GM12878 (cell line): Measurements from ENCODE around the gene HPGD. TPM values are rescaled to one million over a fixed set of nuclear protein-coding genes. Genes with fewer than 3 reads are reported as not detected.

Source experiments
- ATAC-seq: fragments of 200-7000 bp; cut with Tn5 transposase; 3 replicates; pipeline ENCODE4 v1.9.1; 2020; ENCODE audit warnings: mild to moderate bottlenecking, moderate library complexity
- BruUV-seq: library from RNA; stranded (reverse); fragments of 400-500 nt; replicated peaks from 2 replicates; lab custom pipeline; 2021; lab: Mats Ljungman, UMichigan
- CTCF ChIA-PET: fragments of 300-600 bp; sonication (Branson Sonifier 250); formaldehyde crosslinking; extraction: SDS; loops from one replicate; lab custom pipeline; 2021; ENCODE audit warnings: inconsistent platforms; lab: Yijun Ruan, JAX
- POLR2A ChIA-PET: fragments of 350-600 bp; formaldehyde crosslinking; extraction: SDS; loops from one replicate; lab custom pipeline; 2021; ENCODE audit warnings: inconsistent platforms; lab: Charles Lee
- RAD21 ChIA-PET: fragments of 300-600 bp; sonication (Branson Sonifier 250); formaldehyde crosslinking; loops from one replicate; lab custom pipeline; 2023; ENCODE audit warnings: antibody characterized with exemption; ENCODE audit not compliant: unreplicated experiment; lab: Charles Lee
- SMC1A ChIA-PET: fragments of 300-600 bp; sonication (Branson Sonifier 250); formaldehyde crosslinking; loops from one replicate; lab custom pipeline; 2023; ENCODE audit not compliant: unreplicated experiment, uncharacterized antibody; lab: Charles Lee
- DNase-seq: peaks from one replicate; pipeline ENCODE4 v3.0.0-alpha.2; 2011; ENCODE audit warnings: low read depth, low spot score
- FAIRE-seq: peaks from 3 replicates; lab custom pipeline; 2011; peaks lifted over from hg19 to GRCh38; lab: Jason Lieb, UNC
- H2AFZ ChIP-seq: 2 replicates; pipeline ENCODE4 v1.6.0; 2011; ENCODE audit warnings: low read depth, low read length, control low read depth; ENCODE audit not compliant: control insufficient read depth
- H3K27ac ChIP-seq: 2 replicates; pipeline ENCODE4 v1.5.1; 2011; ENCODE audit warnings: control low read depth; ENCODE audit not compliant: control insufficient read depth, insufficient read depth
- H3K27me3 ChIP-seq, 2 experiments: replicated peaks in 1 of 2; 2 replicates each; pipeline versions ENCODE4 v1.6.0 to v1.6.1; 2011; ENCODE audit warnings: low read length in 1 of 2; ENCODE audit not compliant: control insufficient read depth in 2 of 2, insufficient read depth in 2 of 2
- H3K36me3 ChIP-seq, 2 experiments: 2 replicates each; pipeline ENCODE4 v1.5.1; 2011; ENCODE audit warnings: low read length in 1 of 2; ENCODE audit not compliant: control insufficient read depth in 2 of 2, insufficient read depth in 2 of 2
- H3K4me1 ChIP-seq: 2 replicates; pipeline ENCODE4 v1.6.1; 2011; ENCODE audit warnings: mild to moderate bottlenecking, low read length, moderate library complexity, mixed read lengths; ENCODE audit not compliant: control insufficient read depth, insufficient read depth
- H3K4me2 ChIP-seq: 2 replicates; pipeline ENCODE4 v1.6.0; 2011; ENCODE audit warnings: control low read depth; ENCODE audit not compliant: control insufficient read depth, insufficient read depth
- H3K4me3 ChIP-seq: fragments of 200-600 bp; sonication (generic); 2 replicates; pipeline ENCODE4 v1.5.1; 2016
- H3K79me2 ChIP-seq: 2 replicates; pipeline ENCODE4 v1.6.0; 2011; ENCODE audit warnings: low read length; ENCODE audit not compliant: control insufficient read depth, insufficient read depth
- H3K9ac ChIP-seq: 2 replicates; pipeline ENCODE4 v1.8.0; 2011; ENCODE audit warnings: low read length, control low read depth, mixed read lengths; ENCODE audit not compliant: control insufficient read depth, insufficient read depth
- H3K9me3 ChIP-seq: replicated peaks from 3 replicates; pipeline ENCODE4 v1.5.1; 2011; ENCODE audit warnings: mild to moderate bottlenecking, low read length; ENCODE audit not compliant: control insufficient read depth, insufficient read depth
- H4K20me1 ChIP-seq: 2 replicates; pipeline ENCODE4 v1.6.0; 2011; ENCODE audit not compliant: control insufficient read depth, insufficient read depth
- ATF7 ChIP-seq: fragments of 450-650 bp; IDR thresholded peaks from 2 replicates; pipeline ENCODE4 v1.6.1; 2016; ENCODE audit warnings: low read depth, mild to moderate bottlenecking
- CHD2 ChIP-seq: IDR thresholded peaks from 2 replicates; pipeline ENCODE4 v1.6.1; 2011; ENCODE audit warnings: low read depth, low read length, improper control_type of control experiment, borderline replicate concordance
- EZH2 ChIP-seq: IDR thresholded peaks from 2 replicates; pipeline ENCODE4 v1.6.1; 2012; ENCODE audit warnings: low read depth, mild to moderate bottlenecking, control low read depth, inconsistent platforms, low read length, borderline replicate concordance; ENCODE audit not compliant: control insufficient read depth
- LARP7 ChIP-seq: fragments of 450-650 bp; IDR thresholded peaks from 2 replicates; pipeline ENCODE4 v1.6.1; 2017; ENCODE audit warnings: mild to moderate bottlenecking
- NR2F1 ChIP-seq: fragments of 450-650 bp; conservative IDR thresholded peaks from 2 replicates; pipeline ENCODE4 v1.6.1; 2017; ENCODE audit warnings: mild to moderate bottlenecking
- NRF1 ChIP-seq: conservative IDR thresholded peaks from 2 replicates; pipeline ENCODE4 v1.6.1; 2011; ENCODE audit warnings: mild to moderate bottlenecking, low read depth, low read length, improper control_type of control experiment
- PML ChIP-seq: IDR thresholded peaks from 2 replicates; pipeline ENCODE4 v1.6.1; 2012; ENCODE audit warnings: low read length, inconsistent platforms
- POLR2AphosphoS5 ChIP-seq: IDR thresholded peaks from 2 replicates; pipeline ENCODE4 v1.6.1; 2011; ENCODE audit warnings: mild to moderate bottlenecking, low read length, inconsistent platforms
- RAD51 ChIP-seq: fragments of 450-650 bp; IDR thresholded peaks from 2 replicates; pipeline ENCODE4 v1.6.1; 2016; ENCODE audit warnings: moderate library complexity, mild to moderate bottlenecking, inconsistent platforms
- RELA ChIP-seq: fragments of 450-650 bp; IDR thresholded peaks from 2 replicates; pipeline ENCODE4 v1.8.0; 2014; ENCODE audit warnings: borderline replicate concordance; ENCODE audit not compliant: partially characterized antibody
- SIN3A ChIP-seq: IDR thresholded peaks from 2 replicates; pipeline ENCODE4 v1.6.1; 2012; ENCODE audit warnings: low read depth, low read length, improper control_type of control experiment
- SMAD5 ChIP-seq: IDR thresholded peaks from 2 replicates; pipeline ENCODE4 v1.6.1; 2016; ENCODE audit warnings: antibody characterized with exemption, low read depth
- SREBF1 ChIP-seq: IDR thresholded peaks from 2 replicates; pipeline ENCODE4 v1.6.1; 2012; ENCODE audit warnings: mild to moderate bottlenecking, low read length
- STAT3 ChIP-seq: IDR thresholded peaks from 2 replicates; pipeline ENCODE4 v1.6.1; 2011; ENCODE audit warnings: low read depth, low read length, improper control_type of control experiment
- WGBS: methylation state at CpG from one replicate; pipeline ENCODE4 v1.1.6; 2016; ENCODE audit warnings: low lambda C conversion rate; ENCODE audit not compliant: insufficient replicate concordance, insufficient coverage; ENCODE audit errors: missing lambda C conversion rate; 5-methylcytosine and 5-hydroxymethylcytosine counted together
- in situ Hi-C: fragments of 300-500 bp; cut with MboI; formaldehyde crosslinking; loops from 9 replicates; pipeline ENCODE4 v1.14.3; 2018; ENCODE audit warnings: mixed read lengths
- intact Hi-C: fragments of 100-400 bp; cut with micrococcal nuclease; formaldehyde crosslinking; loops from one replicate; pipeline ENCODE4 v1.14.2; 2022; ENCODE audit not compliant: unreplicated experiment
- polyA plus RNA-seq, 11 experiments: library from polyadenylated mRNA; depleted of rRNA in 4 of 11; unstranded in 6 of 11; stranded (reverse) in 5 of 11; fragments of >200 nt; fragmentation: Nextera tagmentation in 4 of 11; fragmentation: Illumina TruSeq in 1 of 11; extraction: Ambion mirVana in 4 of 11; extraction: Trizol in 1 of 11; gene quantifications; 1 replicate in 1 of 11; 2 replicates in 10 of 11; pipeline versions ENCODE4 v1.2.1 to v1.2.3, GENCODE V29; 2011 to 2016; ENCODE audit warnings: inconsistent platforms in 2 of 11, missing spikeins in 2 of 11, low read depth in 1 of 11
- total RNA-seq, 4 experiments: library from RNA; depleted of rRNA in 3 of 4; stranded (reverse); fragments of >200 nt in 3 of 4; fragmentation: Illumina TruSeq in 1 of 4; extraction: Trizol in 1 of 4; gene quantifications; 2 replicates each; pipeline versions ENCODE4 v1.2.1 to v1.2.3, GENCODE V29; 2013 to 2021
- TF ChIP-seq, protein P1 (sequence below): fragments of 150-350 bp; IDR thresholded peaks from 2 replicates; pipeline ENCODE4 v1.6.1; 2016; ENCODE audit warnings: low read depth, low read length
- TF ChIP-seq, protein P2 (sequence below): IDR thresholded peaks from 2 replicates; pipeline ENCODE4 v1.6.1; 2011; ENCODE audit warnings: borderline replicate concordance, low read depth, mild to moderate bottlenecking, moderate library complexity, low read length; ENCODE audit not compliant: insufficient read depth, poor library complexity, severe bottlenecking
- TF ChIP-seq, protein P3 (sequence below): fragments of 450-650 bp; IDR thresholded peaks from 2 replicates; pipeline ENCODE4 v1.6.1; 2016; ENCODE audit warnings: mild to moderate bottlenecking, moderate library complexity, borderline replicate concordance

Gene HPGD
- total and polyA plus RNA-seq, 10 of the 15 experiments (the other 5 are each of a cell fraction or from before 2014, with no cell fraction given), result 0.07 to 0.41 (median 0.24) TPM; not detected in 7

DNA sequence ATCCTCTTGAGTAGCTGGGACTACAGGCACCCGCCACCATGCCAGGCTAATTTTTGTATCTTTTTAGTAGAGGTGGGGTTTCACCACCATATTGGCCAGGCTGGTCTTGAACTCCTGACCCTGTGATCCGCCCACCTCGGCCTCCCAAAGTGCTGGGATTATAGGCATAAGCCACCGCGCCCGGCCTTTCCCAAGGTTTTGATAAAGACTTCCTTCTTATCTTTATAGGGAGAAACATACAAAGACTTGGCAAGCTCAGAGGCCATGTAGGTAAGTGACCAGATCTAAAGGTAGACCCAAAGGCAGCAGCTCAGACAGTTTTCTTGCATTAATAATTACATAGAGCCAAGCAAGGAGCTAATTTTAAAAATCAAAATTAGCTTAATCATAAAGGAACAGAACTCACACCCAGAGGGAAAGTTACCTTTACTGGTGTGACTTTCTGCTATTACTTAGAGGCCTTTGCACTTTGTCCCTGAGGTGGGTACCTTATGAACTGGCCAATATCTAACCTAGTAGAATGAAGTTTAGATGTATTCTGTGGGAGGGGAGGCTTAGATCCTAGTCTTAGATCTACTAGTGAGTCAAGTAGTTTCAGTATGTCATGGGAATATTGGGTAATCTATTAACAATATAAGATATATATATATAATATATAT is 67.3 kb downstream of the HPGD start:
- intact Hi-C loops, result no loop called here
- ChIA-PET RAD21 (no interaction called here), POLR2A (no interaction called here), SMC1A (interaction anchor here (1.2 kb wide), 1 partner anchor 33 kb away, joined by 3 read pairs; no protein-coding TSS in a partner anchor), CTCF (no interaction called here)
- in situ Hi-C loops, result no loop called here
- FAIRE-seq, result no peak
- Histone ChIP-seq H3K36me3 (no peaks in the 10 kb centered on the region), H3K4me2 (no peak overlapping the region), H3K9ac (no peak overlapping the region), H3K9me3 (no peaks in the 10 kb centered on the region), H3K79me2 (no peaks in the 10 kb centered on the region), H3K4me3 (no peak overlapping the region), H2AFZ (no peak overlapping the region), H3K4me1 (no peaks in the 10 kb centered on the region), H3K27me3 (no peaks in the 10 kb centered on the region), H4K20me1 (no peaks in the 10 kb centered on the region), H3K27ac (no peak overlapping the region)
- BruUV-seq, result no TSS peak
- WGBS, result 36% methylated on average over 6 of the region's 6 CpGs
- DNase-seq, result no peak
- no peak for ATAC-seq
- TF ChIP-seq, protein P1, sequence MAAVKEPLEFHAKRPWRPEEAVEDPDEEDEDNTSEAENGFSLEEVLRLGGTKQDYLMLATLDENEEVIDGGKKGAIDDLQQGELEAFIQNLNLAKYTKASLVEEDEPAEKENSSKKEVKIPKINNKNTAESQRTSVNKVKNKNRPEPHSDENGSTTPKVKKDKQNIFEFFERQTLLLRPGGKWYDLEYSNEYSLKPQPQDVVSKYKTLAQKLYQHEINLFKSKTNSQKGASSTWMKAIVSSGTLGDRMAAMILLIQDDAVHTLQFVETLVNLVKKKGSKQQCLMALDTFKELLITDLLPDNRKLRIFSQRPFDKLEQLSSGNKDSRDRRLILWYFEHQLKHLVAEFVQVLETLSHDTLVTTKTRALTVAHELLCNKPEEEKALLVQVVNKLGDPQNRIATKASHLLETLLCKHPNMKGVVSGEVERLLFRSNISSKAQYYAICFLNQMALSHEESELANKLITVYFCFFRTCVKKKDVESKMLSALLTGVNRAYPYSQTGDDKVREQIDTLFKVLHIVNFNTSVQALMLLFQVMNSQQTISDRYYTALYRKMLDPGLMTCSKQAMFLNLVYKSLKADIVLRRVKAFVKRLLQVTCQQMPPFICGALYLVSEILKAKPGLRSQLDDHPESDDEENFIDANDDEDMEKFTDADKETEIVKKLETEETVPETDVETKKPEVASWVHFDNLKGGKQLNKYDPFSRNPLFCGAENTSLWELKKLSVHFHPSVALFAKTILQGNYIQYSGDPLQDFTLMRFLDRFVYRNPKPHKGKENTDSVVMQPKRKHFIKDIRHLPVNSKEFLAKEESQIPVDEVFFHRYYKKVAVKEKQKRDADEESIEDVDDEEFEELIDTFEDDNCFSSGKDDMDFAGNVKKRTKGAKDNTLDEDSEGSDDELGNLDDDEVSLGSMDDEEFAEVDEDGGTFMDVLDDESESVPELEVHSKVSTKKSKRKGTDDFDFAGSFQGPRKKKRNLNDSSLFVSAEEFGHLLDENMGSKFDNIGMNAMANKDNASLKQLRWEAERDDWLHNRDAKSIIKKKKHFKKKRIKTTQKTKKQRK, result no peak
- TF ChIP-seq RELA, result no peak
- no peak for TF ChIP-seq NR2F1
- no peak for TF ChIP-seq STAT3
- TF ChIP-seq PML, result no peak
- TF ChIP-seq, protein P2, sequence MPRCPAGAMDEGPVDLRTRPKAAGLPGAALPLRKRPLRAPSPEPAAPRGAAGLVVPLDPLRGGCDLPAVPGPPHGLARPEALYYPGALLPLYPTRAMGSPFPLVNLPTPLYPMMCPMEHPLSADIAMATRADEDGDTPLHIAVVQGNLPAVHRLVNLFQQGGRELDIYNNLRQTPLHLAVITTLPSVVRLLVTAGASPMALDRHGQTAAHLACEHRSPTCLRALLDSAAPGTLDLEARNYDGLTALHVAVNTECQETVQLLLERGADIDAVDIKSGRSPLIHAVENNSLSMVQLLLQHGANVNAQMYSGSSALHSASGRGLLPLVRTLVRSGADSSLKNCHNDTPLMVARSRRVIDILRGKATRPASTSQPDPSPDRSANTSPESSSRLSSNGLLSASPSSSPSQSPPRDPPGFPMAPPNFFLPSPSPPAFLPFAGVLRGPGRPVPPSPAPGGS, result no peak
- no peak for TF ChIP-seq SREBF1
- TF ChIP-seq, protein P3, sequence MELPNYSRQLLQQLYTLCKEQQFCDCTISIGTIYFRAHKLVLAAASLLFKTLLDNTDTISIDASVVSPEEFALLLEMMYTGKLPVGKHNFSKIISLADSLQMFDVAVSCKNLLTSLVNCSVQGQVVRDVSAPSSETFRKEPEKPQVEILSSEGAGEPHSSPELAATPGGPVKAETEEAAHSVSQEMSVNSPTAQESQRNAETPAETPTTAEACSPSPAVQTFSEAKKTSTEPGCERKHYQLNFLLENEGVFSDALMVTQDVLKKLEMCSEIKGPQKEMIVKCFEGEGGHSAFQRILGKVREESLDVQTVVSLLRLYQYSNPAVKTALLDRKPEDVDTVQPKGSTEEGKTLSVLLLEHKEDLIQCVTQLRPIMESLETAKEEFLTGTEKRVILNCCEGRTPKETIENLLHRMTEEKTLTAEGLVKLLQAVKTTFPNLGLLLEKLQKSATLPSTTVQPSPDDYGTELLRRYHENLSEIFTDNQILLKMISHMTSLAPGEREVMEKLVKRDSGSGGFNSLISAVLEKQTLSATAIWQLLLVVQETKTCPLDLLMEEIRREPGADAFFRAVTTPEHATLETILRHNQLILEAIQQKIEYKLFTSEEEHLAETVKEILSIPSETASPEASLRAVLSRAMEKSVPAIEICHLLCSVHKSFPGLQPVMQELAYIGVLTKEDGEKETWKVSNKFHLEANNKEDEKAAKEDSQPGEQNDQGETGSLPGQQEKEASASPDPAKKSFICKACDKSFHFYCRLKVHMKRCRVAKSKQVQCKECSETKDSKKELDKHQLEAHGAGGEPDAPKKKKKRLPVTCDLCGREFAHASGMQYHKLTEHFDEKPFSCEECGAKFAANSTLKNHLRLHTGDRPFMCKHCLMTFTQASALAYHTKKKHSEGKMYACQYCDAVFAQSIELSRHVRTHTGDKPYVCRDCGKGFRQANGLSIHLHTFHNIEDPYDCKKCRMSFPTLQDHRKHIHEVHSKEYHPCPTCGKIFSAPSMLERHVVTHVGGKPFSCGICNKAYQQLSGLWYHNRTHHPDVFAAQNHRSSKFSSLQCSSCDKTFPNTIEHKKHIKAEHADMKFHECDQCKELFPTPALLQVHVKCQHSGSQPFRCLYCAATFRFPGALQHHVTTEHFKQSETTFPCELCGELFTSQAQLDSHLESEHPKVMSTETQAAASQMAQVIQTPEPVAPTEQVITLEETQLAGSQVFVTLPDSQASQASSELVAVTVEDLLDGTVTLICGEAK, result no peak
- no peak for TF ChIP-seq CHD2
- no peak for TF ChIP-seq EZH2
- no peak for TF ChIP-seq LARP7
- TF ChIP-seq ATF7, result no peak
- TF ChIP-seq NRF1, result no peak
- no peak for TF ChIP-seq POLR2AphosphoS5
- TF ChIP-seq SIN3A, result no peak
- TF ChIP-seq SMAD5, result no peak
- no peak for TF ChIP-seq RAD51
